Fibroblast of peridontal ligament (primary cell): ENCODE data around the gene PMP22.
A peak's percentile ranks its signal among the peaks of the same experiment; 100 is the strongest.
"Not testable (repeated sequence)": the region's sequence is repeated elsewhere in the genome, so short reads cannot be mapped to it uniquely, and the experiment has no call there.

Experiments used
- DNase-seq: peaks from one replicate; pipeline ENCODE4 v3.0.0-alpha.2; 2010; ENCODE audit errors: extremely low read depth

PMP22 gene

DNA sequence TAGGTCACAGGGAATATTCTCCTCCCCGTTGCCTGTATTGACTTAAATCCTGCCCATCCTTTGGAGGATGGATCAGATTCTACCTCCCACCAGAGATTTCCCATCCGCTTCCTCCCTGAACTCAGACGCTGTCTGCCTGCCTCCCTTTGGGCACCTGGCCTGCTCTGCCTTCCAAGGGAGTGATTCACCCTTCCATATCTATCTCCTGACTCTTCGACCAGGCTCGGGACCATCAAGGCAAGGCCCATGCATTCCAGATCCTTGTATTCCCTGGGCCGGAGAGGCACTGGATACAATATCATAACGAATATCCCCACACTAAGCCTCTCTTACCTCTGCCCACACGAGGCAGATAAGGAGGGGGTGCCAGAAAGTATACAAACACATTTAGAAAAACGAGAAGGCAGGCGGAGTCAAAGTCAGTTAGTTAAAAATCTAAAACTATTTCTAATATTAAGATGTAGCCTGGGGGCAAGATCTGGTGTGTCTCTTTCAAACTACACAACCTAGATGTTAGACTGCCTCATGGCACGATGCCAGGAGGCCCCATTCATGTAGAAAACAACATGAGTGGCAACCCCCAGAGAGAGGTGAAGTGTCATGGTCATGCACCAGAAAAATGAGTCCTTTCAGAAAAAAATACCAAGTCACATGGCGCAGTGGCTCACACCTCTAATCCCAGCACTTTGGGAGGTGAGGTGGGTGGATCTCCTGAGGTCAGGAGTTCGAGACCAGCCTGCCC is 9.2 kb downstream of the PMP22 start:
- no peak for DNase-seq

DNA sequence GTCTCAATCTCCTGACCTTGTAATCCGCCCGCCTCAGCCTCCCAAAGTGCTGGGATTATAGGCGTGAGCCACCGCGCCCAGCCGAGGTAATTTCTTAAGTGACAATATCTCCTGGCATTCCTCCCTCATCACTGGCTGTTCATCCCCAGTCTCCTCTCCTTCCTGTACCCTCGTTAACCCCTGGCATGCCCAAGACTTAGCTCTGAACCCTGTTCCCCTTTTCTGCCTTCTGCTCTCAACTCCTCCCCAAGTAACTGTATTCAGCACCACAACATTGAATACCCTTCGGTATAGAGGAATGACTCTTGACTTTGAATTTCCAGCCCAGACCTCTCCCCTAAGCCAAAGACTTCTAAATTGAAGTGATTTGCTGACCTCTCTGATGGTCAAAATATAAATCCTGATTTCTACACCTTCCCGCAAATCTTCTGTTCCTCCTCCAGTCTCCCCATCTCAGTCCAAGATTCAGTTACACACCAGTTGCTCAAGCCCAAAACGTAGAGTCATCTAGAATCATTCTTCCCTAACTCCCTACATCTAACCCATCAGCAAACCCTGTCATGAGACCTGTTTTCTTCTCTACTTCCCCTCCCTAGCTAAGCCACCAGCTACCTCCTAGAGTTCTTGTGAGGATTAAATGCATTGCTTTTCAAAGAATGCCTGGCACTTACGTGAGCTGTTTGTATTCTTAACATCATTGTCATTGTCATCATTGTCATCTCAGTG is 14.8 kb downstream of the PMP22 start:
- DNase-seq: no peak

DNA sequence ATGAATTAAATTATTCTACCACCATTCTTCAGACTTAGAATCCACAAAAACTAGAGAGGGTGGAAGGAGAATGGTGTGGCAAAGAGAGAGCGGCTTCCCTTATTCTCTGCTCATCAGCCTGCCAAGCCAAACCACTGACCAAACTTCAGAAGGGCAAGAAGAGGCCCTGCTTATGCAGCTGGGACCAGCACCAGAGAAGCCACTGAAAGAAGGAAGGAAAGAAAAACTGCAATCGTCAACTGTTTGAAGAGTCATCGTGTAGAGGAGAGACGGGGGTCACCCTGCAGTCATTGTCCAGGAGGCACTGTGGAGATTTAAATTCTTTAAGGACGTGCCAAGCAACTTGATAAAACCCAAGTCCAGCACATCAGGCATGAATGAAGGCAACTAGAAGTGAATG is 15.6 kb downstream of the PMP22 start:
- no peak for DNase-seq

DNA sequence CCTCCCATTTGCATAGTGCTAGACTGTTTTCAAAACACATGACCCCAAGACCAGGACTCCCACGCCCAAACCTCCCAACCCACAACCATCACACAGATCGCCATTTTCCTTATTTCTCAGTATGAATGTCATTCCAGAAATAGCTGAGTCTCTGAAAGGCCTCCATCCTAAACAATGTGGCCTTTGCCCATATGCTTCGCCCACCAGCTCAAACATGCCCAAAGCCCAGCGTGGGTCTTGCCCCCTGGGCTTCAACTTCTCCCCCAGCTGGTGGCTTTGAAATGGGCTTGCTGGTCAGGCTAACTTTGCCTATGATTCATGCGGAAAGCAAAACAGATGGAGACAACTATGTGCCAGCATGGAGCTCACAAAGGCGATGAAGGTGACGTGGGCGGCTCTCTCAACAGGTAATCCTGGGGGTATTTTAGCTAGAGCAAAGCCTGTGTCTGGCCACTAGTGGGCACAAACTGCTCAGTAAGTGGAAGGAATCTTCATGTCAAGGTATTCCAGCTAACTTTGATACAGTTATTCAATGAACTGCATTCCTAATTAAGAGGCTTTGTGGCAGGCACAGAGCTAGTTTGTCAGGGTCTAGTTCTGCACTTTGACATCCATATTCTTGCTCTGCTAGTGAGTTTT is 17.1 kb downstream of the PMP22 start:
- DNase-seq: no peak

DNA sequence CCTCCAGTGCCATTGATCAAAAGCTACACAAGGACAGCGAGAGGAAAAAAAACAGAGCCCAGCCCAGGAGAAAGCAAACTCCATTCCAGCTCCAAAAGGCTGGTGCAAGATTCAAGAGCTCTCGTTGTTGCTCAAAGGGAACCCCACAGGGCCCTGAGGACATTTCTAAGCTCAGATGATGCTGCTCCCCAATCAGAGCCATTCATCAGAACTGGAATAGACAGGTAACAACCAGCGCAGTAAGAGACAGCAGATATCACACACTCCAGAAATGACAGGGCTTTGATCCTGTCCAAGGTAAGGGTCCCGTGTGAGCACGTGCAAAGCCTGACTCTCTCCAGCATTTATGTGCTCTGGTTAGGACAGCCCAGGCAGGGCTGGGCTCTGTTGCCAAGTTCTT is 20.1 kb downstream of the PMP22 start:
- no peak for DNase-seq

DNA sequence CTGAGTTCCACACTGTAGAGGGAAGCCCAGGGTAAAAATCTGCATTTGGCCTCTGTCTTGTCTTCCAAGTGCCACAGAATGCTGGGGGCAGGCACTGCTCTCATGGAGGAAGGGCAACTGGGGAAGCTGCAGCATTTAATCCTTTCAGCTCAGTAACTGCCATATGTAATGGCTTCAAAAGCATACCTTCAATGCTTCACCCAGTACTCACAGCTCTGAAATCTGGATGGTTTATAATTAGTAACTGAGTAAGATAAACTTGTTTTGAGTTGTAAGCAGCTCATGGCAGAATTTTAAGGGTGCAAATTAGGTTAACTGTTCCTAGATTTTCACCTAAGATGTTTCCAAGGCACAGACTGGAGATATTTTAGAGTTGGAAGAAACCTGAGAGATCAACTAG is 24.5 kb downstream of the PMP22 start:
- no peak for DNase-seq

DNA sequence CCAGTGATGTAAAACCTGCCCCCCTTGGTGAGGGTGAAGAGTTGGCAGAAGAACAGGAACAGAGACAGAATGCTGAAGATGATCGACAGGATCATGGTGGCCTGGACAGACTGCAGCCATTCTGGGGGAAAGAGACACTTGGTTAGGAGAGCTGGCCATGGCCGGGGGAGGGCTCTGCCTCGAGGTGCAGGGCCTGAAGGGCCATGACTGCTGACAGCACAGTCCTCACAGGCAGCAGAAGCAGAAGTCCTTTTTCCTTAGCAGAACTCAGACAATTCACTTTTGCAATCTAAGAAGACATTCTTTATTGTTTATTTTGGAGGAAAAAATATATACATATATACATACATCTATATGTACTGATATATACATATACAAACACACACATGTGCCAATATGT is 25.6 kb downstream of the PMP22 start:
- DNase-seq: no peak

DNA sequence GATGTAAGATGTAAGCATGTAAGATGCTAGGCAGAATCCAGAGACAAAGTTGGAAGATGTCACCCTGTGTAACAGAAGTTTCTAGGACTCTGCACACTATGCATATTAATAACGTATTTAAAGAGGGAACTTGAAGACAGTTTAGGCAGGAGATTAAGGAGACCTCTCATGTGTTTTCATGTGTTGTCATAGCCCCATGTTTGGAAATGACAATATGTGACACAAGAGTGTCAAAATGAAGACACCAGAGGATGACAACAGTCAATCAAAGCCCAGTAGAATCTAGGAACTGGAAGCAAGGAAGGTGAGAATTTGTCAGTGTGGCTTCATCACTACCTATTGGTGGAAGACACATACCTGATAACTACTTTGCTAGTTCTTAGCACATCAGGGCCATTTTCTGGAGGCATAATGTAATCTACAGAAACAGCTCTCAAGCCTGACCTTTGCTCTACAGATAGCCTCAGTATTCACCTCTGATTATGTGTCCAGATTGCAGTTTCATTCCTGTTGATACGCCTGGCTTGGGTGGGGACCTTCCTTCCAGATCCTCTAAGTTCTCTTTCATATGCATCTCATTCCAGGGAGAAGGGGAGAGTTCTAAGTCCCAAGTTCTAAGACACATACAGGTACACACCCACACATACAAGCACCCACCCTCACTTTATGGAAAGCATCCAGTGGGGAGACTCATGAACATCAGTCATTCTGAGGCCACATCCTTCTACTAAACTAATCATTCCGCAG is 26.3 kb downstream of the PMP22 start:
- no peak for DNase-seq

DNA sequence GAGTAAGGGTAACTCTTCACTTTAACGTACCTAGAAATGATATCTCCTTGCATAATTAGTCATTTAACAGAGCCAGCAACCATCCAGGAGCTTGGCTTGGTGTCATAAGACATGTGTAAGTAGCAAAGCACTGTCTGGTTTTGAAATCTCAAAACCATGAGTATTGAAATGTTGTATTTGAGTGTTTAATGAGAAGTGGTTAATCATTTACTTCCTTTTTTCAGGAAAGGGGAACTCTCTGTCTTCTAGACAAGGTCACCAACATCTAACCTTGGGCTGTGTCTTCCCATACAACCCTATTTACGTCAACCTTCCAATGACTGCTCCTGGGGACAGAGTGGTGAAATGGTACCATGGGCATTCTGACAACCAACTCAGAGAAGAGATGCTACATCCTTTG is 27.1 kb downstream of the PMP22 start:
- DNase-seq: no peak

DNA sequence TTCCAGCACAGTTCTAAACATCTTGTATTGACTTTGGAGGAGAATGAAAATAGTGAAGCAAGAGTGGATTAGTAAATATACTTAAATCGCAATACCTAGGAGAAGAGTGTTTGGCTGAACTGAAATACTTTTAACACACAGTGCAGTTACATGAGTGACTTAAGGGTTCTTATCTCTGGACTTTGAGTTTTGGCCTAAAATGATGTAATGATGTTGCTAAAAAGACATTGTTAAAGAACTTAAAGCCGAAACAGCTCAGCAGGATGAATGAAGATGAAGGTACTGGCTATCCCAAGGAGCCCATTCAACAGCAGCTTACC is 28.1 kb downstream of the PMP22 start:
- no peak for DNase-seq

DNA sequence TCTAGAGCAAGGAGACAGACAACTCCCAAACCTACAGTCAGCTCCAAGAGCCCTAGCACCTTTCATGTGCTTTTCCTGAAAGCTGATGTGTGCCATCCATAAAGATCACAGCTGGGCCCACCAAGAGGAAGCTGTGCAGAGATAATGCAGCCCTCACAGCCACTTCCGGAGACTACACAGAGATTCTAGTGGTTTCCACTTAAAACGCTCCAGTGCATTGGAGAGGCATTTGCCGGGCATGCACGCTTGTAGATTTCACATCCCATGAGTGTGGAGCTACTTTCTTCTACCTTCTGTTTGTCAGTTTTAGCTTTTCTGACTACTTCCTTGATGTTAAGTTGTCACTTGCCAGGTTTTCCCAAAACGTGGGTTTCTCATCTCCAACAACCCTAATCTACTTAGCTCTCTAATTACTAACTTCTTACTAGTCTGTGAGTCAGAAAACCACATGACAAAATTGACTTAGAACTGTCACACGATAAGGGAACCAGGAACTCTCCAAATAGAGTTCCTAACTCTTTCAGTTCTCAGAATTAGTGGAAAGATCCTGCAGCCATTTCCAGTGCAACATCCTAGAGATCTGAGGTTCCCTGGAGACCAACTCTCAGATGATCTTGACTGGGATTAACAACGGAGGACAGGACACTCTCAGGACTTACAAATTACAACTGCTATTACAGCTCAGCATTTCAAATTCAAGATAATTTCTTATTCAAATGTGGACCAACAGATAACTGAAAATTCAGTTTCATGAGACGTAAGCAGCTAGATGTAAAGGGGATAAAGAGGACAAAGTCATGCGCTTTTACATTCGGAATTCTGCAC is 28.6 kb downstream of the PMP22 start:
- peak; percentile 28 for DNase-seq

DNA sequence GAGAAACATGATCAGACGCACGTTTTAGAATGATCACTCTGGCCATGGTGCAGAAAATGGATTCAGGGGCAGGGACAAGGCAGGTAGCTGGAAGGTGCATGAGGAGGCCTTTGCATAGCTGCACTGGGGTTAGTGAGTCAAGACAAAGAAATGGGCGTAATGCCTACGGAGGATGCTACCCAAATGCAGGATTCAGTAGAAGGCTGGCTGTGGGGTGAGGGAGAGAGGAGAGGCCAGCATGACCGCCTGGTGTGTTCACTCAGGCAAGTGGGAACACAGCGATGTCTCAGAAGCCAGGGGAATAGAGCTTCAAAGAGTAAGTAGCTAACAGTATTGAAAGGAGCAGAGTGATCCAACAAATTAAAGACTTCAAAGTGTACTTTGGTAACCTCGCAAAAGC is 31.2 kb downstream of the PMP22 start:
- no peak for DNase-seq

DNA sequence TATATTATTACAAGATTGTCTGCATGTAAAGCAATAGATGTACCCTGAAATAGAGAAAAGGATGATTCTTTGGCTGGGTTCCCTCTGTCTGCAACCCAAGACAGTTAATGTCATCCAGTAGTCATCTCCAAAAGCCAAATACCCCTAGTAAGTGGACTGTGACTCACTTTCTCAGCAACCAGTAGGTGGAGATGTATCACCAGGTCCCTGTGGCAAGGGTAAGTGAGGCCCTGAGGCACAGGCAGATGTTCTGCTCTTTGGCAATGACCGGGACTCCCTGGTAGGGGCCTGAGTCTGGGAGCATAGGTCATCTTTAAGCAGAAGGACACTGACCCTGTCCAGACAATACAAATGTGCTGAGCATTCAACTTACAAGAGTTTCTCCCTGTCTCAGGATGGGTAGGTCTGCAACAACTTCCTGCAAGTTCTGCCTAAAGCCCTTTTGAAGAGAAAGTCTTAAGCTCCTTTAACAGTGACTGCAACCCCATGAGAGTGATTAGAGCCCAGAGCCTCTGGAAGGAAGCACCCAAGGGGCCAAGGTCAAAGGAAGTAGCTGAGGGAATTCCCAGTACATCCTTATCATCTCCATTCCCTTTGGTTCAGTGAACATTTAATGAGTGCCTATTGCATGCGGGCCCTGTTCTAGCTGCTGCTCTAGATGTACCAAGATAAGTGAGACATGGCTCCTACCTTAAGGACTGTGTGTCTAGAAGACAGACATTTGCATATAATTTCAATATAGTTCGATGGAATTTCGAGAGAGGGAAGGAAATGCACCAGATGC is 31.9 kb downstream of the PMP22 start:
- DNase-seq: peak; percentile 51

DNA sequence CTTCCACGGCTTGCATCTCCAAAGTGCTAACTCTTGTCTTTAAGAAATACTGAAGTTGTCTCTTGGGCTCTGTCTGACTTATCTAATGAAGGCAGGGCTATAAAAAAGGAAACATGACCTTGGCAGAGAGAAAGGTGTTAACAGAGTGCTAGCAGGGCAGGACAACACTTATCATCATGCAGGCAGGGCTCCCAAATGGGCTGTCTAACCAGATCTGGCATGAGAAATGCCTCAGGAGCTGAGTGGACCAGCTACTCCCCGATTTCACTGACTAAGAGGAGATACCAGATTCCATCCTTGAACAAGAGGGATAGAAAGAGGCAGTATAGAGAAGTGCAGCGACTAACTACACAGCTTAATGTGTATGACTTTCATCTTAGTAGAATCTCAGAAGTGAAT is 32.6 kb downstream of the PMP22 start:
- no peak for DNase-seq

DNA sequence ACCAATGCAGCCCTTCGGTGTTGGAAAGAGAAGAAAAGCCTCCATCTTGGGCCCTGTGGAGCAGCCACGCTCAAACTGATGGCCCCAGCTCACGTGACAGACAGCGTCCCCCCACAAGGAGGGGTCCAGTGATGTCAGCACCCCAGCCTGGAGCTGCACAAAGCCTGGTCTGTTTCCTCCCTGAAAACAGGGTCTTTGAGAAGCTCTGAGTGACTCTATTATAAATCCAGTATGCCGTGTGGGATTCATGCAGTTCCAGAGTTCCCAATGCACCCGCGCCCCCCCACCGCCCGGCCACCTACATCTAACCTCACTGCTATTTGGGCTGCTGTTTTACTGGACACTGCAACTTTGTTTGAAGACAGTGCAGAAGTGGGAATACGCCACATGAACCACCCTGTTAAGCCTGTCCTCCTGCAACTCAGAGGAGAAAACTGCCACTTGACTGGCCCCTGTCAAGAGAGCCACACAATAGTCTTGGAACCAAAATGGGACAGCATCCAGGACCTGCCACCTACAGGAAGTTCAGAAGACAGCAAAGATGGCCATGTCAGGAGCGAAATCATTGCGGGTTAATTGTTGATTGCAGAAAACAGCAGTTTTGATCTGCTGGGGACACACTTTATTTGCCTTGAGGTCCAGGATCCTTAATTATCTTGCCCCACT is 33.1 kb downstream of the PMP22 start:
- DNase-seq: no peak

DNA sequence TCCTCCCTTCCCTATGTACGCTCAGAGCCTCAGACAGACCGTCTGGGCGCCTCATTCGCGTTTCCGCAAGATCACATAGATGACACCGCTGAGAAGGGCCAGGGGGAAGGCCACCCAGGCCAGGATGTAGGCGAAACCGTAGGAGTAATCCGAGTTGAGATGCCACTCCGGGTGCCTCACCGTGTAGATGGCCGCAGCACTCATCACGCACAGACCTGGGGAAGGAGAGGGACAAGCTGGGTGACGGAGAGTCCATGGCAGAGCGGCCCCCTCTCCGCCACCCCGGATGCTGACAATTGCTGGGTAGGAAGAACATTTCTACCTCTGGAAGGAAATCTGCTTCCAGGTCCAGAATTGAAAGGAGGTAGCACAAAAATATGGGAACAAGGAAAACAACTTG is 34.3 kb downstream of the PMP22 start:
- no peak for DNase-seq

DNA sequence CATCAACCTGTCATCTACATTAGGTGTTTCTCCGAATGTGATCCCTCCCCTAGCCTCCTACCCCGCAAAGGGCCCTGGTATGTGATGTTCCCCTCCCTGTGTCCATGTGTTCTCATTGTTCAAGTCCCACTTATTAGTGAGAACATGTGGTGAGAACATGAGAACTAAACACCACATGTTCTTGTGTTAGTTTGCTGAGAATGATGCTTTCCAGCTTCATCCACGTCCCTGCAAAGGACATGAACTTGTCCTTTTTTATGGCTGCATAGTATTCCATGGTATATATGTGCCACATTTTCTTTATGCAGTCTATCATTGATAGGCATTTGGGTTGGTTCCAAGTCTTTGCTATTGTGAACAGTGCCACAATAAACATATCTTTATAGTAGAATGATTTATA is 43.3 kb downstream of the PMP22 start:
- DNase-seq: not testable (repeated sequence)

DNA sequence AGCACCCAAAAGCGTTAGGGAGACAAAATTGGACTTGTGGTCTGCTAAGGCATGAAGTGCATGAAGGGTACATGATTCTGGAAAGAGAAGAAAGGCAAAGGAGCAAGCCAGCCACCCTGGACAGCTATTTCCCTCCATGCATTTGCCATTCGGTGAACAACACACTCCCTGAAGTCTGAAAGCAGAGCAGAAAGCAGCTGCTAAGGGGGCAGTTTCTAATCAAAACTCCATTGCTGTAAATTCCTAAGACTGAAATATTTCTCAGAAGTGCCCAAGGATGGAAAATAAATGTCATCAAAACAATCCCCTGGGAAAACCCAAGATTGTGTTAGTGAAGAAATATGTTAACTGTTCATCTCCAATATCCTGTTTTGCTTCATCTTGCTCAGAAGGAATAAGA is 44.3 kb downstream of the PMP22 start:
- DNase-seq: peak; percentile 59

DNA sequence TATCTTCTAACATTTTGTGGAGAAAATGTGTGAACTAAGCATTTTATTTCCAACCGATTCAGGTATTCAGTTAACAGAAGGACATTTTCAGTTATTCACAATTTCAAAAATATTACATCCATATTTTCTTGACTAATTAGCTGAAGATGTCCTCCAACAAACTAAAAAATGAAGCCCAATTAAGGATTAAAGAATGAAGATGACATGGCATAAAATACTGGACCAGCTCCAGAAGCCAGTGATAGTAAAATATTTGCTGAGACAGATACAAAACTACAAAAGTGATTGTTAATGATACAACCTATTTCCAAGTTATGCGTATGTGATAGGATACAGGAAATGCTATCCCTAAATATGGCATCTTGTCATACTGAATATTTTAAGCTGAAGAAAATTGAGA is 48.6 kb downstream of the PMP22 start:
- no peak for DNase-seq

DNA sequence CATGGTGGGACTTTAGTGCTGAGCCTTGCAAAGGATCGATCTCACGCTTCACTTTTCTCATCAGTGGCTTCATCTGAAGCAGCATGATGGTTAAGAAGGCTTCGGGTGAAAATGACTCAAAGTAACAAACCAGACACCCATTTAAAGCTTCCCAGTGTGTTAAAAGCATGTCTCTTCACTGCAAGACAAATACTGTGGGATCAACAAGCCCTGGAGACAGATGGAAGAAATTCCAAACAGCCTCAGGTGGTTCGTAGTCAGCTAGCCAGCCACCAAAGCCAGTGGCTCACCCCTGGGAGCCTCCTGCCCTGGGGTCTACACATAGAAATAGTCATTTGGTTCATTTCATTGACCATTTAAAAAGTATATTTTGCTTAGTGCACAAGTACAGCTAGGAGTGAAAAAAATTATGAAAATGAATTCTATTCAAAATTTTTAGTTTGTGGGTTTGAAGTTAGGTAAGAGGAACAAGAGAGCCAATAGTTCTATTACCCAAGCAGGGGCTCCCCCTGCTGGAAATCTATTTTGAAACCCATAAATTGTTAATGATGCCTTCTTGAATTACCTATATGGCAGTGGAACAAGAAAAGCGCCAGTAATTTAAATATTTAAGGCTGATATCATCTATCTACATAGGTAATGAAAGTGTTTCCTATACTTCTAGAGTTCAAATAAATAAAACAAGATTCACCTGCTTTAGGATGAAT is 51.6 kb downstream of the PMP22 start:
- DNase-seq: peak; percentile 57
